H1 (cell line): ENCODE measurements around the gene LDLRAD3. TPM values are rescaled to one million over a fixed set of nuclear protein-coding genes. Genes with fewer than 3 reads are reported as not detected.

Experiments
- CTCF ChIA-PET: fragments of 300-600 bp; sonication (Branson Sonifier 250); formaldehyde crosslinking; loops from one replicate; lab custom pipeline; 2021; ENCODE audit not compliant: partially characterized antibody; lab: Charles Lee
- POLR2A ChIA-PET: fragments of 300-600 bp; sonication (Branson Sonifier 250); formaldehyde crosslinking; loops from one replicate; lab custom pipeline; 2021; ENCODE audit warnings: inconsistent platforms; ENCODE audit not compliant: partially characterized antibody; lab: Charles Lee
- DNase-seq, 2 experiments: peaks; one replicate each; pipeline versions ENCODE4 v3.0.0 to v3.0.0-alpha.2; 2010 to 2022; ENCODE audit warnings: low spot score in 2 of 2, low read depth in 1 of 2, mixed read lengths in 1 of 2
- FAIRE-seq: peaks from 2 replicates; lab custom pipeline; 2011; peaks lifted over from hg19 to GRCh38; lab: Jason Lieb, UNC
- H2AFZ ChIP-seq: 2 replicates; pipeline ENCODE4 v1.8.1; 2012; ENCODE audit warnings: low read length, inconsistent platforms
- H2AK5ac ChIP-seq: 2 replicates; pipeline ENCODE4 v1.6.1; 2013; ENCODE audit warnings: low read depth, low read length
- H2BK120ac ChIP-seq: replicated peaks from 2 replicates; pipeline ENCODE3; 2013; ENCODE audit warnings: low read depth, low read length, inconsistent platforms
- H2BK12ac ChIP-seq: 2 replicates; pipeline ENCODE4 v1.6.1; 2013; ENCODE audit warnings: low read depth, low read length
- H2BK15ac ChIP-seq: 2 replicates; pipeline ENCODE4 v1.6.1; 2013; ENCODE audit warnings: low read length
- H2BK20ac ChIP-seq: 2 replicates; pipeline ENCODE4 v1.6.1; 2013; ENCODE audit warnings: low read length
- H2BK5ac ChIP-seq: 2 replicates; pipeline ENCODE4 v1.6.1; 2013; ENCODE audit warnings: low read depth, low read length
- H3K14ac ChIP-seq: 2 replicates; pipeline ENCODE4 v1.6.1; 2013; ENCODE audit warnings: inconsistent platforms; ENCODE audit not compliant: insufficient read length
- H3K18ac ChIP-seq: 2 replicates; pipeline ENCODE4 v1.6.1; 2013; ENCODE audit warnings: low read length; ENCODE audit errors: extremely low read depth
- H3K23ac ChIP-seq: 2 replicates; pipeline ENCODE4 v1.6.1; 2013; ENCODE audit warnings: inconsistent platforms; ENCODE audit not compliant: insufficient read length
- H3K23me2 ChIP-seq: 2 replicates; pipeline ENCODE4 v1.6.1; 2013; ENCODE audit warnings: low read depth, low read length
- H3K27ac ChIP-seq: 2 replicates; pipeline ENCODE4 v1.6.1; 2011; ENCODE audit warnings: low read depth, low read length, inconsistent platforms
- H3K27me3 ChIP-seq, 4 experiments: replicated peaks in 1 of 4; 1 replicate in 1 of 4; 2 replicates in 3 of 4; pipeline versions ENCODE4 v1.6.1 to v1.8.1; 2011 to 2013; ENCODE audit warnings: low read length in 3 of 4, mild to moderate bottlenecking in 3 of 4, inconsistent platforms in 2 of 4, mixed read lengths in 2 of 4, moderate library complexity in 1 of 4; ENCODE audit not compliant: control insufficient read depth in 3 of 4, insufficient read depth in 3 of 4; ENCODE audit errors: extremely low read depth in 1 of 4
- H3K36me3 ChIP-seq, 4 experiments: 2 replicates each; pipeline versions ENCODE4 v1.6.1 to v1.8.1; 2011 to 2013; ENCODE audit warnings: mild to moderate bottlenecking in 4 of 4, low read length in 3 of 4, moderate library complexity in 2 of 4, control low read depth in 1 of 4, inconsistent platforms in 1 of 4; ENCODE audit not compliant: insufficient read depth in 4 of 4, control insufficient read depth in 2 of 4
- H3K4ac ChIP-seq: replicated peaks from 2 replicates; pipeline ENCODE3; 2013; ENCODE audit warnings: low read length, low read depth, mixed read lengths, inconsistent platforms; ENCODE audit not compliant: insufficient read length
- H3K4me1 ChIP-seq, 4 experiments: replicated peaks in 1 of 4; 1 replicate in 1 of 4; 2 replicates in 3 of 4; pipeline versions ENCODE4 v1.6.1 to v1.8.1; 2011 to 2013; ENCODE audit warnings: low read length in 3 of 4, inconsistent platforms in 2 of 4, mixed read lengths in 1 of 4; ENCODE audit not compliant: insufficient read depth in 4 of 4, control insufficient read depth in 3 of 4
- H3K4me2 ChIP-seq, 2 experiments: 2 replicates each; pipeline versions ENCODE4 v1.6.1 to v1.8.1; 2011 to 2013; ENCODE audit warnings: low read depth in 2 of 2, low read length in 2 of 2, control low read depth in 1 of 2, inconsistent platforms in 1 of 2, mild to moderate bottlenecking in 1 of 2; ENCODE audit not compliant: insufficient read depth in 1 of 2
- H3K4me3 ChIP-seq, 4 experiments: fragments of 200-600, 300-600 bp in 1 of 4; sonication (generic), shearing (Covaris generic), sonication (Bioruptor Twin) in 1 of 4; 2 replicates each; pipeline versions ENCODE4 v1.5.1 to v1.8.1; 2011 to 2016; ENCODE audit warnings: low read length in 4 of 4, low read depth in 3 of 4, control low read depth in 2 of 4, inconsistent platforms in 2 of 4, mild to moderate bottlenecking in 2 of 4, mixed read lengths in 1 of 4, moderate library complexity in 1 of 4; ENCODE audit not compliant: insufficient read depth in 2 of 4; ENCODE audit errors: extremely low read depth in 1 of 4
- H3K56ac ChIP-seq: replicated peaks from 2 replicates; pipeline ENCODE3; 2013; ENCODE audit warnings: low read depth, mild to moderate bottlenecking, mixed read lengths, low read length, inconsistent platforms; ENCODE audit not compliant: insufficient read length
- H3K79me1 ChIP-seq: 2 replicates; pipeline ENCODE4 v1.6.1; 2013; ENCODE audit warnings: low read depth, low read length, control low read depth
- H3K79me2 ChIP-seq, 2 experiments: 2 replicates each; pipeline versions ENCODE4 v1.6.1 to v1.8.1; 2012 to 2013; ENCODE audit warnings: low read length in 2 of 2, mild to moderate bottlenecking in 2 of 2, inconsistent platforms in 1 of 2; ENCODE audit not compliant: insufficient read depth in 2 of 2, control insufficient read depth in 1 of 2
- H3K9ac ChIP-seq, 4 experiments: replicated peaks in 1 of 4; 1 replicate in 1 of 4; 2 replicates in 3 of 4; pipeline versions ENCODE4 v1.6.1 to v1.8.1; 2011 to 2013; ENCODE audit warnings: low read depth in 3 of 4, low read length in 3 of 4, control low read depth in 2 of 4, mild to moderate bottlenecking in 2 of 4, moderate library complexity in 2 of 4, inconsistent platforms in 1 of 4; ENCODE audit errors: extremely low read depth in 1 of 4
- H3K9me3 ChIP-seq, 2 experiments: 2 replicates each; pipeline versions ENCODE4 v1.6.1 to v1.8.1; 2012 to 2013; ENCODE audit warnings: mild to moderate bottlenecking in 2 of 2, moderate library complexity in 2 of 2, control low read depth in 1 of 2, inconsistent platforms in 1 of 2, low read depth in 1 of 2, low read length in 1 of 2, mixed read lengths in 1 of 2; ENCODE audit not compliant: insufficient read depth in 2 of 2
- H4K20me1 ChIP-seq, 2 experiments: replicated peaks in 1 of 2; 2 replicates each; pipeline versions ENCODE3 to v1.8.1; 2011 to 2013; ENCODE audit warnings: inconsistent platforms in 2 of 2, low read length in 2 of 2, mild to moderate bottlenecking in 1 of 2; ENCODE audit not compliant: insufficient read depth in 2 of 2, control insufficient read depth in 1 of 2
- H4K5ac ChIP-seq: 2 replicates; pipeline ENCODE4 v1.6.1; 2013; ENCODE audit warnings: low read length, low read depth, mixed read lengths, inconsistent platforms; ENCODE audit not compliant: insufficient read length
- H4K8ac ChIP-seq: 2 replicates; pipeline ENCODE4 v1.8.0; 2013; ENCODE audit warnings: mild to moderate bottlenecking, moderate library complexity, low read length, inconsistent platforms; ENCODE audit not compliant: insufficient read depth; ENCODE audit errors: extremely low read depth
- H4K91ac ChIP-seq: replicated peaks from 2 replicates; pipeline ENCODE3; 2013; ENCODE audit warnings: low read length, mixed read lengths, inconsistent platforms; ENCODE audit not compliant: insufficient read length
- NRF1 ChIP-seq: IDR thresholded peaks from 2 replicates; pipeline ENCODE4 v1.6.1; 2011; ENCODE audit warnings: mild to moderate bottlenecking, low read depth, low read length, improper control_type of control experiment
- polyA plus RNA-seq, 7 experiments: library from polyadenylated mRNA; depleted of rRNA in 3 of 7; stranded (reverse) in 5 of 7; unstranded in 2 of 7; fragments of >200 nt in 5 of 7; fragments of 200-250 nt in 2 of 7; gene quantifications; 1 replicate in 5 of 7; 2 replicates in 1 of 7; 4 replicates in 1 of 7; pipeline versions ENCODE4 v1.2.1 to v1.2.3, GENCODE V29; 2011 to 2013; ENCODE audit warnings: missing spikeins in 2 of 7, mixed read lengths in 2 of 7
- total RNA-seq: library from RNA; stranded (reverse); fragmentation: NEBNext Ultra II Directional; extraction: Animal tissue kit (Norgen Biotek cat#: 25700); gene quantifications from 2 replicates; pipeline ENCODE4 v1.2.1, GENCODE V29; 2021

LDLRAD3 gene
- total and polyA plus RNA-seq, 2 of the 8 experiments (the other 6 are each of a cell fraction or from before 2014, with no cell fraction given), result 18.6 to 22.8 TPM

DNA sequence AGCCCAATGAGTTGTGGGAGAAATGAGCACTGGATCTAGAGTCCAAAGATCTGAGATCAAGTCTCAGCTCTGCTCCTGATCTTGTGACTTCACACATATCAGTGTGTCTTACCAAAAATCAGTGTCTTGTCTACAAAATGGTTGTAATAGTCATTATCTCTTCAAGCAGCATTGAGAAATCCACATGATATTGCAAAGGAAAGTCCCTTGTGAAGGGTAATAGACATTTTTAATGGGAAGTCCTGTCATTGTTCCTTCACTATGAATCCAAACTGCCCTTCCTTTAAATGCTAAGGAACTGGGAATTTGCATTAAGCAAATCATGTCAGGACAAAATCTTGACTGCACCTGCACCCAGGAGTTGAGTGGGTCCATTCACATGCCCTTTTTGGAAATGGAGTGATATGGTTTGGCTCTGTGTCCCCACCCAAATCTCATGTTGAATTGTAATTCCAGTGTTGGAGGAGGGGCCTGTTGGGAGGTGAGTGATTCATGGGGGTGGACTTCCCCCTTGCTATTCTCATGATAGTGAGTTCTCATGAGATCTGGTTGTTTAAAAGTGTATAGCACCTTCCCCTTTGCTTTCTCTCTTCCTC, 294.3 kb downstream of the LDLRAD3 start:
- no peaks in the 10 kb centered on the region for H3K36me3 ChIP-seq
- H2BK5ac ChIP-seq, result no peak overlapping the region
- H4K91ac ChIP-seq, result no peak overlapping the region
- H4K20me1 ChIP-seq, result peaks cover 0 to 2% of the 10 kb centered on the region in 2 experiments
- no peaks in the 10 kb centered on the region for H3K4me1 ChIP-seq
- H2BK12ac ChIP-seq, result no peak overlapping the region
- H2BK20ac ChIP-seq, result no peak overlapping the region
- H2AK5ac ChIP-seq, result no peak overlapping the region
- H3K9ac ChIP-seq, result no peak overlapping the region
- no peak overlapping the region for H3K4me2 ChIP-seq
- no peak overlapping the region for H3K4me3 ChIP-seq
- H3K9me3 ChIP-seq, result no peaks in the 10 kb centered on the region
- H3K23me2 ChIP-seq, result no peaks in the 10 kb centered on the region
- H2BK120ac ChIP-seq, result no peak overlapping the region
- H2BK15ac ChIP-seq, result no peak overlapping the region
- no peaks in the 10 kb centered on the region for H3K79me2 ChIP-seq
- no peak overlapping the region for H3K56ac ChIP-seq
- no peak overlapping the region for H3K23ac ChIP-seq
- no peak overlapping the region for H3K4ac ChIP-seq
- no peak overlapping the region for H3K14ac ChIP-seq
- POLR2A ChIA-PET, result no interaction called here
- H3K27me3 ChIP-seq, result no peaks in the 10 kb centered on the region
- CTCF ChIA-PET, result no interaction called here
- H4K5ac ChIP-seq, result no peak overlapping the region
- H3K27ac ChIP-seq, result no peak overlapping the region
- H4K8ac ChIP-seq, result no peak overlapping the region
- no peak for TF ChIP-seq NRF1
- no peak overlapping the region for H3K18ac ChIP-seq
- FAIRE-seq (no peak), DNase-seq (no peak)
- no peaks in the 10 kb centered on the region for H3K79me1 ChIP-seq
- no peak overlapping the region for H2AFZ ChIP-seq
